AG20443 (cell line): ENCODE measurements around the gene CCR9.

Source experiments
- DNase-seq: peaks from one replicate; pipeline ENCODE4 v3.0.0; 2012; ENCODE audit warnings: low spot score, mixed read lengths

Gene CCR9

GRCh38 chr3:45908761-45909160, 22.4 kb downstream of the CCR9 start:
- no peak for DNase-seq

DNA sequence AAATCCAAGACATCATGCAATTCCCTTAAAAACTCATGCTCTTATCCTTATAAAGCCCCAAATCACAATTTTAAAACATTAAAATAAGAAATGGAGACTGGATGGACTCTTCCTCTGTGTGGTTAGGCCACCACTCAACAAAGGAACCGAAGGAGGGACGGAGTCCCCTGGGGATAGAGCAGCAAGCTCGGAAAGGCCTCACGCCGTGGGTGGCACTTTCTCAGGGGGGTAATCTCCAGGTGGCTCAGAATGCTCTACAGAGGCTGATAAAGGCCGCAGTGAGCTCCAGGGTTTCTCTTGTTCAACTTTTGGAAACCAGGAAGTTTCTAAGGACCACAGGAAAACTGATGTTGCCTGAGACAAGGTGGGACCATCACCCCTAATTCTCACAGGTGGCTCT, 23.2 kb downstream of the CCR9 start:
- DNase-seq, result no peak

GRCh38 chr3:45910892-45911291, 24.5 kb downstream of the CCR9 start:
- no peak for DNase-seq

- DNase-seq, result no peak
Measured at GRCh38 chr3:45911511-45912226, 25.3 kb downstream of the CCR9 start.

GRCh38 chr3:45912435-45912834, 26.1 kb downstream of the CCR9 start:
- DNase-seq, result no peak

DNA sequence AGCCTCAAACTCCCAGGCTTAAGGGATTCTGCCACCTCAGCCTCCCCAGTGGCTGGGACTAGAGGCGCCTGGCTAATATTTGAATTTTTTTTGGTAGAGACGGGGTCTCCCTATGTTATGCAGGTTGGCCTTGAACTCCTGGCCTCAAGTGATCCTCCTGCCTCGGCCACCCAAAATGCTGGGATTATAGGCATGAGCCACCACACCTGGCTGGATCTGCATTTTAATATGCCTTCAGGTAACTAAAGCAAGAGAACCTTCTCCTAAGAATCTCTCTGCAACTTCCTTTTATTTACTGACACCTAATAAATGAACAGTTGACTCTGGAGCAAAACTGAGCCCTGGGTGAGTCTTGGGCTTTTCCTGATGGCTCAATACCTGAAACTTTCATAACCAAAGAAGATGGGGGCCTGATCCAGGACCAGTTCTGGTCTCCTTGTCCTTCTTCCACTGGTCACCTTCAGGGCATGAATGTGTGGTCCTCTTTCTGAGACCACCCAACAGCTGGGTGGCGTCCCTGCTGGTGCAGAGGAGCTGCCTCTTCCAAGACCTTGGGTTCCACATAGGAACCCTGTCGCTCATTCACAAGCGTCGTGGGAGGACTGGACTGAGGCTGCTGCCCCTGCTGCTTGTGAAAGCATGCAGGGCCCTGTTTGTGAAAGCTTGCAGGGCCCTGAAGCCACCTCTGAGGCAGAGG, 28.2 kb downstream of the CCR9 start:
- DNase-seq, result no peak

- no peak for DNase-seq
Measured at GRCh38 chr3:45915059-45915439, 28.7 kb downstream of the CCR9 start.

DNA sequence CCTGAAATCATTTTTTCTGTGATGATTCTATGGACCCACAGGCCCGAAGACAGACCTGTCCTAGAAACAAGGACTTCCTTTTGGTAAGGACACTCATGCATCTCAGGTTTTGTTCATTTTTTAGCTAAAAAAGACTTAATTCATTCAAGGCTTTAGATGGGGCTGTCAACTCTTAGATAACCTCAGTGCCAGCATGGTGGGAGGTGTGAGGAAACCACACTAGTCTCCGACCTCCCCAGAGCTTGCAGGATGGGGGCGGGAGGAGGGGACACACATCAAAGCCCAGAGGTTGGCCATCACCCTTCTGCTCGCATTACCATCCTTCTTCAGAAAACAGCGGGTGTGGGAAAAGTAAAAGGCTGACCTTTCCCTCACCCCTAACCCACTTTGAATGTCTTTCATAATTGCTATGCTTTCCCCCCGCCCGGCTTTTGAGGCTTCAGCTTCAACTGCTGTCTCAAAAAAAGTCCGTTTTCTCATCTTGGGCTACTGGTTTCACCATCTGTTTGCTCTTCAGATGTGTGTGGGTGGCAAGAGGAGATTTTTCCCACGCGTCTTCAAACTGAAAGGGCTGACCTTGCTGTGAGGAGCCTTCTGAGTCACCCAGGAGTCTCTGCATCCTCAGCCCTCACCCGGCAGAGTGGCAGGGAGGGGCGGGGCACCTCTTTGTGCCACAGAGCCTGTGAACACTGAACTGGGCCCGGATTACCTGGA, 29.3 kb downstream of the CCR9 start:
- DNase-seq, result peak; percentile 87

DNA sequence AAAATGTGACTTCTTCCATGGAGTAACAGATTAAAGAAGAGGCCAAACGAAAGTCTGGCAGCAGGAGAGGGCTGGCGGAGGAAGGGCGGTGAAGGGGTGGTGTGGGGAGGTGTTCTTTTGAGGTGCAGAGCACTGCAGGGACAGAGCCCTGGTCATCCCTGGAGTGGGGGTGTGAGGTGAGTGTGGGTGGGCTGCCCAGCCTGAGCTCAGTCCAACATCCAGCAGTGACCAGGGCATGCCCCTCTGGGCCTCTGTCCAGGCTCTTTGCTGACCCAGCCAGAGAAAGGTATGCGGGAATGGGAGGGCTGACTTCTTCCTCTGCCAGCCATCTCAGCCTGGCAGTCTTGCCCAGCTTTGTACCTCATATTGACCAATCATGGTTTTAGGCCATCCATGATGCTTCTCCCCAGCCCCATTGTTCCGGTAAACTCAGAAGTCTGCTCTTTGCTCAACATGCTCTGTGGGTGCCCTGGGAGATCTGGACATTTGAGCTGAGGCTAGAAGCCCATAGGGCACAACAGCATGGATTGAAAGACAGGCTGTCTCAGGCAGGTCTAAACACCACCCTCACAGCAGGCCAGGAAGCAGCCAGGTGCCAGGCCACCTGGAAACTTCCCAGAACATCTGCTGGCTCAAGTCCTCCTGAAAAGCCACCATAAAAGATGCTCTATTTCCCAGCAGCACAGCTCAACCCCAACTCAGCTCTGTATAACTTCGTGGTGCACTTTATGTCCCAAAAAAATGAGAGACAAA, 31.0 kb downstream of the CCR9 start:
- no peak for DNase-seq

GRCh38 chr3:45921158-45922038, 35.1 kb downstream of the CCR9 start:
- DNase-seq, result no peak

DNA sequence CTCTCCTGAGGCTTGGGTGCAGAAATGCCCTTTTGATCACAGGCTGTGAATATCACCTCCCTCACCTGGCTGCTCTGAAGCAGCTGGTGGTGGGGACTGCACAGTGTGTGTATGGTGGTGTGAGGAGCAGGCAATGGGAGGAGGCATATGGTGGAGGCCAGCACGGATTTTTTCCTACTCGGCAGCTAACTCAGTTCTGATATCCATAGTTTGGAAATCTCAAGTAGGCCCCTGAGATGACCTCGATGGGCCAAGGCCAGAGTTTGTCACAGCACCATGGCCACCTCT, 35.6 kb downstream of the CCR9 start:
- DNase-seq, result no peak

DNA sequence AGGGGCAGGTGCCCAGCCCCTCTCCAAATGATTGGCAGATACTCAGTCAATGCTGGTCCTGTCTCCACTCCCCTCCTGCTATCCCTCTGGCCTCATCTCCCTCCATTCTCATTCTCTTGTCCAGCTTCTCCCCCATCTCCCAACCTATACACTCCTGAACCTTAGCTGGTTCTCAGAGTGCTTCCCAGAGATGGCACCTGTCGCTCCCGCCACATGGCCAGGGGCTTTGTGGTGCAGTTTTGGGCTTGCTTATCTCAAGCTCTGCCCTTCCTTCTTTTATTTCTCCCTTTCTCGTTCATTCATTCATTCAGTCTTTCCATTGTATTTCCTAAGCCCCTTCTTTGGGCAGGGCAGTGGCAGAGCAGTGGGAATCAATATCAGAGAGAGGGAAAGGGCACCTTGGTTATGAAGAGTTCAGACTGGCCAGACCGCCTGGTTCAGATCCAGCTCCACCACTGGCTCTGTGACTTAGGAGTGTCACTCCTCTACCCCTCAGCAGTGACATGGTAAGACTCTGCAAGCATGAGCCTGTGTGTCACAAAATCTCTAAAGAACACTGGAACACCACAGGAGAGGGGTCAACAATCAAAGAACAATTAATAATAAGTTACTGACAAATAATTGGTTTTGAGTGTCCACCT, 36.7 kb downstream of the CCR9 start:
- DNase-seq, result no peak

DNA sequence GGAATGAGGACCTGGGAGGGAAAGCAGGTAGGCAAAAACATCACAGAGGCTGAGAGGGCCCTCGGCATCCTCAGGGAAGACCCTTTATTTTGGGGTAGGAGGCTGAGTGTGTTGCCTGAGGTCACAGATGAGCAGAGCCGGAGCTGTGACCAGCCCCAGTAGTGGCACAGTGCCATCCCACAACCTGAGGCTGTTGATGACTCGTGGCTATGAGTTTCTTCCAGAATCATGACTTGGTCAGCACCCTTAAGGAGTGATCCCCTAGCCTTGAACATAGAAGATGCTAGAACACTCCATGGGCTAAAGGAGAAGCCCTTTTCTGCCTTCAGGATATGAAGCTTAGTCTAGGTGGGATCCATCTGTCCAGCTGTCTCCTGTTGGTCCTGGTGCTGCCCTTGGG, 37.4 kb downstream of the CCR9 start:
- peak; percentile 45 for DNase-seq

GRCh38 chr3:45927881-45928280, 41.5 kb downstream of the CCR9 start:
- no peak for DNase-seq

DNA sequence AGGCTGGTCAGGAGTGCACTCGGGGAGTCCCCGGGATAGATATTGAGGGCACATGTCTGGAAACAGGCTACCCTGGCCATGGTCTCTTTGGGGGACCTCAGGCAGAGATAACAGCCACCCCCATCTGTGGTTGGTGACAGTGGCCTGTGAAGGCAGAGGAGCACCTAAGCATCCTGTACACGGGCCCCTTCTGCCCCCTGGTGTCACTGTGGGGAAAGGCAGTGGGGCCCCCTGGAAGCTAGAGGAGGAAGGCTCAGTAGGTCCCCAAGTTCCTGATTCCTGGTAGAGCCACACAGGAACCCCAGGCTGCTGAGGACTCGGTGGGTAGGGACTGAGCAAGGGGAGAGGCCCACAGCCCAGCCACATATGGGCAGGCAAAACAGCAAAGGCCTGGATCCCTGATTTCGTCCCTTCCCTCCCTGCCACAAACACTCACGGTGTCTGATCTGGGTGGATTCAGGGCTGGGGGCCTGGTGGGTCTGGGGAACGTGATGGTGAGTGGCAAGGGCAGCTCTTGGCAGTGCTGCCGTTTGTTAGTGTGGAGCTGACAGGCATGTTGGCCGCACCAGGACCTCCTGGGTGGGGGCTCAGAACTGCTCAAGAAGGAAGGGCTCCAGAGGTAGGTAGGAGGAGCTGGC, 42.8 kb downstream of the CCR9 start:
- DNase-seq, result peak; percentile 83

DNA sequence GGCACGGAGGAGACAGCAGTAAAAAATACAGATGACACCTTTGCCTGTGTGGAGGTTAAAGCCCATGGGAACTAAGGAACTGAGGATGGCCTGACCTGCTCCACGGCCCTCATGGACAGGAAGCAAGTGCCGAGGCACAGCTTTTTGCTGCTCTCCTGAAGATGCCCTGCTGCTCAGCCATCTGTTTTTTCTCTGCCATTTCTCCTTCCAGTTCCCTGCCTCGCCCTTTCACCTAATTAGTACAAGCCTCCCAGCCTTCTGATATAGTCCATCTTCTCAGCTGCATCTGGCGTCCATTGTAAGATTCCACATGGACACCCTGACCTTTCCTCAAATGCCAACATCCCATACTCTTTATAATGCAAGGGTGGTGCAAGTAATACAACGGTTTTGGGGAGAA, 45.2 kb downstream of the CCR9 start:
- DNase-seq, result no peak

GRCh38 chr3:45932112-45932511, 45.8 kb downstream of the CCR9 start:
- no peak for DNase-seq

DNA sequence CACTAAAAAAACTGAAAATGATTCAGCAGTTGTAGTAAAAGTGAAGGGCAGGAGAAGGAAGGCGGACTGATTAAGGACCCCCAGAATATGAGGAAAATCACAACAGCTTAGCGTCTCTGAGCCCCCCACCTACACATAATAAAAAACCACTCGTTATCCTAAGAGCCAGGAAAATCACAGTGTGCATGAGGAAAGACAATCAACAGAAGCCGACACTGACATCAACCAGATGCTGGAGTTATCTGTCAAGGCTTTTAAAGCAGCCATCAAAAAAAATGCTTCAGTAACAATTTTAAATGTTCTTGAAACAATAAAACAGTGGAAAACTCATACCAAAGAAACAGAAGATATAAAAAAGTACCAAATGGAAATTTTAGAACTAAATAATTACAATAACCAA, 47.2 kb downstream of the CCR9 start:
- no peak for DNase-seq

DNA sequence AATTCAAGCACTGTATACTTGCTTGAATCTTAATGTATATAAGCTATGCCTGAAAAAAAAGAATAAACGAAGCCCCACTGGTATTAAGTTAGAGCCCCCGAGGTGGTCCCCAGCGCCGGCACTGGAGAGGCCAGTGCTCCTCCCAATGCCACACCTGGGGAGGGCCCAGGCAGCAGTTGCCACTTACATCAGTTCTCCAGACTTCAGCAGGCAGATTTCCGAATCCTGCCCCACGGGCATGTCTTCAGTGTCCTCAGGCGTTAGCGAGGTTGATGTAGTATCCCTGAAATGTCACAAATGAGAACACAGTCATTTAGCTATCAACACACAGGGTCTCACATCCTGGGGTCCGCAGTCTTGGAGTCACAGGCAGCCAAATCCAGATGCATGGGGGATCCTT, 49.9 kb downstream of the CCR9 start:
- no peak for DNase-seq

- DNase-seq, result no peak
Measured at GRCh38 chr3:45937206-45938042, 51.1 kb downstream of the CCR9 start.
